ENCODE measurements around the gene AMPD3. TPM values are rescaled to one million over a fixed set of nuclear protein-coding genes. Genes with fewer than 3 reads are reported as not detected.

AMPD3 gene
- total RNA-seq, 1 donor from 2014 or later: 3.4 TPM

DNA sequence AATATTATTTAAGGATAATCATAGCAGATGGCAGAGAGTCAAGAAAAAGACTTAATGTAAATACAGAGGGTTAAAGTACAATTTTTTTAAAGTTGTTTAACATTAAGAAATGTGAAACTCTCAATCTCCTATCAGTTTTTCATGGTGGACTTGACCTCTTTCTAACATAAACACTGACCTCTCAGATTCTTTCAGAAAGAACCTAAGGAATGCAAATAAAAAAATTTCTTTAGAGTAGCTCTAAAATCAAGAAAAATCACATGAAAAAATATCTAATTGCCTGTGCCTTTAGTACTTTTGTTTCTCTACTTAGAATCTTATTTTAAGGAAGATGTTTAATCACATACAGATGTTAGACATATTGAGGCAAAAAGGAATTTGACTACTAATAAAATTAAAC, 73.1 kb downstream of the AMPD3 start:
- no peak overlapping the region for H3K4me3 ChIP-seq
- TF ChIP-seq, protein P1, sequence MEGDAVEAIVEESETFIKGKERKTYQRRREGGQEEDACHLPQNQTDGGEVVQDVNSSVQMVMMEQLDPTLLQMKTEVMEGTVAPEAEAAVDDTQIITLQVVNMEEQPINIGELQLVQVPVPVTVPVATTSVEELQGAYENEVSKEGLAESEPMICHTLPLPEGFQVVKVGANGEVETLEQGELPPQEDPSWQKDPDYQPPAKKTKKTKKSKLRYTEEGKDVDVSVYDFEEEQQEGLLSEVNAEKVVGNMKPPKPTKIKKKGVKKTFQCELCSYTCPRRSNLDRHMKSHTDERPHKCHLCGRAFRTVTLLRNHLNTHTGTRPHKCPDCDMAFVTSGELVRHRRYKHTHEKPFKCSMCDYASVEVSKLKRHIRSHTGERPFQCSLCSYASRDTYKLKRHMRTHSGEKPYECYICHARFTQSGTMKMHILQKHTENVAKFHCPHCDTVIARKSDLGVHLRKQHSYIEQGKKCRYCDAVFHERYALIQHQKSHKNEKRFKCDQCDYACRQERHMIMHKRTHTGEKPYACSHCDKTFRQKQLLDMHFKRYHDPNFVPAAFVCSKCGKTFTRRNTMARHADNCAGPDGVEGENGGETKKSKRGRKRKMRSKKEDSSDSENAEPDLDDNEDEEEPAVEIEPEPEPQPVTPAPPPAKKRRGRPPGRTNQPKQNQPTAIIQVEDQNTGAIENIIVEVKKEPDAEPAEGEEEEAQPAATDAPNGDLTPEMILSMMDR (IDR thresholded peaks at IDR 0.05; ENCODE audit: borderline replicate concordance): no peak
- no peak for DNase-seq
- no peaks in the 10 kb centered on the region for H3K9me3 ChIP-seq (replicated peaks)
- no peak overlapping the region for H3K27ac ChIP-seq (replicated peaks)
- peaks cover 87% of the 10 kb centered on the region for H3K36me3 ChIP-seq
- no peaks in the 10 kb centered on the region for H3K4me1 ChIP-seq
- H3K27me3 ChIP-seq (ENCODE audit: low read depth): no peaks in the 10 kb centered on the region
- intact Hi-C loops (cut with micrococcal nuclease): no loop called here

DNA sequence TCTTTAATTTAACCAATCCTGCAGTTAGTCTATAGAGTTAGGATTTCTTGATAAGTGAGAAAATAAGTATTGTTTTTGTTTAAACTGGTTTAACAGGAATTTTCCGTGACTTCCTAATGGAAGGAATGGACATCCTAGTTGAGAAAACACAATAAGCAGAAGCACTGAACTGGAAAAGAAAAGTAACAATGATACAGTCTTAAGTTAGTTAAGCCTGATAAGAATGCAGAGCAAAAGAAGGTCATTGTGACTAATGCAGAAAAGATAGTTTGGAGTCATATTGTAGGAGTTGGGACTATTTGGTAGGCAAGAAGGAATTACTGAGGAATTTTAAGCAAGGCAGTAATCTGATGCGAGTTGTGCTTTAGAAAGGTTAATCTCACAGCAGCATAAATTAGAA, 74.2 kb downstream of the AMPD3 start:
- TF ChIP-seq, protein P1 (IDR thresholded peaks at IDR 0.05; ENCODE audit: borderline replicate concordance): no peak
- no peak overlapping the region for H3K4me3 ChIP-seq
- no peak for DNase-seq
- H3K36me3 ChIP-seq: peaks cover 86% of the 10 kb centered on the region
- no peaks in the 10 kb centered on the region for H3K4me1 ChIP-seq
- H3K27me3 ChIP-seq (ENCODE audit: low read depth): no peaks in the 10 kb centered on the region
- intact Hi-C loops (cut with micrococcal nuclease): no loop called here
- no peaks in the 10 kb centered on the region for H3K9me3 ChIP-seq (replicated peaks)
- no peak overlapping the region for H3K27ac ChIP-seq (replicated peaks)

DNA sequence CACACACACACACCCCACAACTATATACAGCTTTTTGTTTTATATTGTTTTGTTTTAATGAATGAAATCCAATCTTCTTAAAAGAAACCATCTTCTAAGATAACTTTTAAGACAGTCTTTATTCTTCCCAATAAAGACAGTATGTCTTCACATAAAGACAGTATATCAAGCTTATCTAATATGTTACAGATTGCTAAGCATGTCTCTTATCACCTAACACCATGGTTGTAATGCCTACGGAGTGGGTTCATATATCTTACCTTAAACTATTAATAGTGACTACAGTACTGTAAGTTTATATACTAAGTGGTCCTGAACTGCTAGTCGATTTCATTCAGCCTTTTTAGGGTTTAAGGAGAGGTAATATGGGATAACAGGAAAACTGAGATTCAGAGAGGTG, 77.5 kb downstream of the AMPD3 start:
- H3K4me3 ChIP-seq: no peak overlapping the region
- H3K36me3 ChIP-seq: peaks cover 57% of the 10 kb centered on the region
- intact Hi-C loops (cut with micrococcal nuclease): no loop called here
- no peaks in the 10 kb centered on the region for H3K27me3 ChIP-seq (ENCODE audit: low read depth)
- H3K4me1 ChIP-seq: no peaks in the 10 kb centered on the region
- no peak for DNase-seq
- no peak overlapping the region for H3K27ac ChIP-seq (replicated peaks)
- no peaks in the 10 kb centered on the region for H3K9me3 ChIP-seq (replicated peaks)
- TF ChIP-seq, protein P1 (IDR thresholded peaks at IDR 0.05; ENCODE audit: borderline replicate concordance): no peak

DNA sequence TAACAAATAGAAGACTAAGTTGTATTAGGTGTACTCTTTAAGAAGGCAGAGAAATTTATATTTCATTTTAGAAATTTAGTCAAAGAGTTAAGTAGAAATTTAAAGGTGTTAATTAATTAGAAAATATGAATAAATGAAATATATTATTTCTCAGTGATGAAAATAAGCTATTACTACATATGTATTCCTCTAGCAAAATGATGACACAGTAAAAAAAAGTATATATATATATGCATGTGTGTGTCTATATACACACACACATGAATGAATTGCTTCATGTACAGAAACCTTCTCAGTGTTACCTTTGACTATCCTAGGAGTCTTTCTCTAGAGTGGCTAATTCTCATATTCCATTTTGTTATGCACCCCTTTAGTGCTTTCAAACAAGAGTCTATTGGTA, 78.3 kb downstream of the AMPD3 start:
- no peak for DNase-seq
- TF ChIP-seq, protein P1 (IDR thresholded peaks at IDR 0.05; ENCODE audit: borderline replicate concordance): no peak
- H3K36me3 ChIP-seq: peaks cover 49% of the 10 kb centered on the region
- H3K4me3 ChIP-seq: no peak overlapping the region
- no peaks in the 10 kb centered on the region for H3K4me1 ChIP-seq
- no peaks in the 10 kb centered on the region for H3K27me3 ChIP-seq (ENCODE audit: low read depth)
- no peaks in the 10 kb centered on the region for H3K9me3 ChIP-seq (replicated peaks)
- intact Hi-C loops (cut with micrococcal nuclease): no loop called here
- no peak overlapping the region for H3K27ac ChIP-seq (replicated peaks)

DNA sequence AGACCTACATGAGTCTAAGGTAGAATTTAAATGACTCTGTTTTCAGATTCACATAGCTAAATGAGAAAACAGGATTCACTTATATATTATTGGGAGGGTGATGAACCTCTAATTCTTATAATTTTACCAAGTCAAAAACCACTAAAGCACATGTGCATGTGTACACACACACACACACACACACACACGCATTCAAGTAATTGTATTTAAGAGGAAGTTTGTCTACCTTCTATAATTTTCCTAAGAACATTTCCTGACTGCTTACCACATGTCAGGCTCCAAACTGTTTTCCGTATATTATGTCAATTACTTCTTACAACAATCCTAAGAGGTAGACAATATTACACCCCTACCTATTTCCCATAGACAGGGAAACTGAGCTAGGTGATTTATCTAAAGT, 79.3 kb downstream of the AMPD3 start:
- Histone ChIP-seq H3K4me1 (peaks cover 3% of the 10 kb centered on the region), H3K27me3 (ENCODE audit: low read depth) (no peaks in the 10 kb centered on the region), H3K4me3 (no peak overlapping the region), H3K36me3 (peaks cover 39% of the 10 kb centered on the region), H3K9me3 (replicated peaks) (no peaks in the 10 kb centered on the region), H3K27ac (replicated peaks) (no peak overlapping the region)
- DNase-seq: no peak
- intact Hi-C loops (cut with micrococcal nuclease): no loop called here
- TF ChIP-seq, protein P1 (IDR thresholded peaks at IDR 0.05; ENCODE audit: borderline replicate concordance): no peak

DNA sequence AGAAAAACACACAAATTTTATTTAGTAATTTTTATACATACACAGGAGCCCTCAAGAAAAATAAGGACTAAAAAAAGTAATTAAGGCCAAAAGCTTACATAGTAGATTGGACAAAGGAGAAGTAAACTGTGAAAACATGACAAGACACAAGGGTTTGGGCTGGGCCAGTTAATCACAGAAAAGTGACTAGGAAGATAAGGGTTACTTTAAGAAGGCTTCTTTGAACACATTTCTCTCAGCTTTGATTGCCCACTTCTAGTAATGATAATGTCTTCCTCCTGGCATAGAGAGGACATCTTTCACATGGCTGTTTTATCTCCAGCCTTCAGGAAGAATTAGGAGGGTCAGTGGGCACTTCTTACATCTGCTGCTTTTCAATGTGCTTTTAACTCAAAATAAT, 82.5 kb downstream of the AMPD3 start:
- Histone ChIP-seq H3K36me3 (peaks cover 14% of the 10 kb centered on the region), H3K27me3 (ENCODE audit: low read depth) (no peaks in the 10 kb centered on the region), H3K4me3 (no peak overlapping the region), H3K27ac (replicated peaks) (no peak overlapping the region), H3K9me3 (replicated peaks) (no peaks in the 10 kb centered on the region), H3K4me1 (peaks cover 23% of the 10 kb centered on the region)
- DNase-seq: no peak
- intact Hi-C loops (cut with micrococcal nuclease): no loop called here
- TF ChIP-seq, protein P1 (IDR thresholded peaks at IDR 0.05; ENCODE audit: borderline replicate concordance): no peak

Measured in left ventricle myocardium inferior (tissue), 1 donor.